ENCODE measurements around the gene SSR1.

DNA sequence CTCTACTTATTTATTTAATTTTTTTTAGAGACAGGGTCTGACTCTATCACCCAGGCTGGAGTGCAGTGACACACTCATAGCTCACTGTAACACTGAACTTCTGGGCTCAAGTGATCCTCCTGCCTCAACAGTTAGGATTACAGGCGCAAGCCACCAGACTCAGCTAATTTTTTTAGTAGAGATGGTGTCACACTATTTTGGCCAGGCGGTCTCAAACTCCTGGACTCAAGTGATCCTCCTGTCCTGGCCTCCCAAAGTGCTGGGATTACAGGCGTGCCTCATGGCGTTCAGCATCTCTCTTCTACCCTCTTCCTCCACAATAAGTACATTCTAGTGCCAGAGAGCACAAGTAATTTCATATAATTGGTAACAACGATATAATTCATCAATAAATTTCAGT lies 5.5 kb downstream of the SSR1 start:
- TF ChIP-seq GATA2 (IDR thresholded peaks at IDR 0.05; ENCODE audit: low read depth, low read length) (no peak), GATA3 (IDR thresholded peaks at IDR 0.05; ENCODE audit: low read depth, low read length) (no peak)
